Glomerular visceral epithelial cell (primary cell): ENCODE data around the gene SNAI1.
"Not testable (repeated sequence)": the region's sequence is repeated elsewhere in the genome, so short reads cannot be mapped to it uniquely, and the experiment has no call there.

Experiments used
- DNase-seq: peaks from one replicate; pipeline ENCODE4 v3.0.0-alpha.2; 2016; ENCODE audit errors: extremely low spot score

SNAI1 gene

GRCh38 chr20:49982346-49983122 is at the start of gene SNAI1:
Gene SNAI1 (plus strand): TSS chr20:49982980. CDS start chr20:49983060, 80 bp downstream.
- DNase-seq = peak; percentile 93

DNA sequence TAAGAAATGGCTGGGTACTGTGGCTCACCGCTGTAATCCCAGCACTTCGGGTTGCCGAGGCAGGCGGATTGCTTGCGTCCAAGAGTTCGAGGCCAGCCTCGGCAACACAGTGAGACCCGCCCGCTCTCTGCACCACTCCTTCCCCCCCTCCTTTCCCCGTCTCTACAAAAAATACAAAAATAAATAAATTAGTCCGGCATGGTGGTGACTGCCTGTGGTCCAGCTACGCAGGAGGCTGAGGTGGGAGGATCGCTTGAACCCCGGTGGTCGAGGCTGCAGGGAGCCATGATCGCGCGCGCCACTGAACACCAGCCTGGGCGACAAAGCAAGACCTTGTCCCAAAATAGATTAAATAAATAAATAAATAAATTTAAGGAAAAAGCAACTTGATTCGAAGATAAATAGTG is 47.0 kb upstream of the SNAI1 start:
- no peak for DNase-seq

DNA sequence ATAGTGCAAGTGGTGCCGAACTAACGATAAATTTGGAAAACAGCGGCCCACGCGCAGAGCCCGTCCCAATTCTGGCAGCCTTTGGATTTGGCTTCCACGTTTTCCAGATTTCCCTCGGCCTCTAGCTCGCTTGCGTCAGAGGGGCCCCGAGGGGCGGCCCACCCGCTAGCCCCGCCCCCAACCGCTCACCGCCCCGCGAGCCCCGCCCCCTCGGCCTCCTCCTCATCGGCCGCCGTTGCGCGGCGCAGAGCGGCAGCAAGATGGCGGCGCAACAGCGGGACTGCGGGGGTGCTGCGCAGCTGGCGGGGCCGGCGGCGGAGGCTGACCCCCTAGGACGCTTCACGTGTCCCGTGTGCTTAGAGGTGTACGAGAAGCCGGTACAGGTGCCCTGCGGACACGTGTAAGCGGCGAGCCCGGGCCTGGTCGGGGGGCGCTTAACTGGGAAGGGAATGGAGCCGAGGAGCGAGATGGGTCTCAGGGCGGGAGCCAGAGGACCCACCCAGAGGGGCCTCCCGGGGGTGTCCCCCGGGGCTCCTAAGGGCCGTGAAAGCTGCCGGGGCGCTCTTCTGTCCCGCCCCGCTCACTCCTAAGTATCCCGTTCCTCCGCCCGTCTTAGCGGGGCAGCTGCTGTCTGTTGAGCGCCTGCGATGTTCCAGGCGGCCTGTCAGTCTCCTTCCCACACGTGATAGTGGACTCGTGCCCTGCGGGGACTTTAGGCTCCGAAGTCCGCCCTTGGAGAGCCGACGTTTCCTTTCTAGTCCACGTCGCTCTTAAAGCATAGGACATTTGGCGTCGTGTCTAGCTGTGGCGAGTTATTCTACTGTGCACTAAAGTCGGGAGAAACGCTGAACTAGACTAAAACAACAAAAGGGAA is 46.4 kb upstream of the SNAI1 start, which contains the start of gene RNF114:
Gene RNF114, plus strand, starts transcription at position 245 of the 874 bp plus-strand sequence. Its CDS starts 16 bp downstream, at position 261.
- peak; percentile 94 for DNase-seq

- DNase-seq = no peak
Measured at GRCh38 chr20:49937027-49937929, 45.5 kb upstream of the SNAI1 start.

- DNase-seq = no peak
Measured at GRCh38 chr20:49938173-49939163, 44.3 kb upstream of the SNAI1 start.

DNA sequence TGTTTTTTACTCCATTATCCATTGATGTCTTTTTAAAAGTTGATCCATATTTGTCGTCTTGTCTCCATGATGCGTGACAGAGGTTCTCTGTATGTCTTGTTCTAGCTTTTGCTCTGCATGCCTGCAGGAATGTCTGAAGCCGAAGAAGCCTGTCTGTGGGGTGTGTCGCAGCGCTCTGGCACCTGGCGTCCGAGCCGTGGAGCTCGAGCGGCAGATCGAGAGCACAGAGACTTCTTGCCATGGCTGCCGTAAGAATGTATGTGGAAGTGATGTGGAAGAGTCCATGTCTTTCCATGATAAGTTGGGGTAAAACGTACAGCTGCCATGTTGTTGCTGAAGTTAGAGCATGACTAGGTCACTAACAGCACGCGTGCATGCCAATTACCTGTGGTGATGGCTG is 41.3 kb upstream of the SNAI1 start:
- DNase-seq = no peak

GRCh38 chr20:49942303-49942702 is 40.5 kb upstream of the SNAI1 start:
- no peak for DNase-seq

GRCh38 chr20:49942942-49943341 is 39.8 kb upstream of the SNAI1 start:
- no peak for DNase-seq

GRCh38 chr20:49945306-49945700 is 37.5 kb upstream of the SNAI1 start:
- DNase-seq = no peak

DNA sequence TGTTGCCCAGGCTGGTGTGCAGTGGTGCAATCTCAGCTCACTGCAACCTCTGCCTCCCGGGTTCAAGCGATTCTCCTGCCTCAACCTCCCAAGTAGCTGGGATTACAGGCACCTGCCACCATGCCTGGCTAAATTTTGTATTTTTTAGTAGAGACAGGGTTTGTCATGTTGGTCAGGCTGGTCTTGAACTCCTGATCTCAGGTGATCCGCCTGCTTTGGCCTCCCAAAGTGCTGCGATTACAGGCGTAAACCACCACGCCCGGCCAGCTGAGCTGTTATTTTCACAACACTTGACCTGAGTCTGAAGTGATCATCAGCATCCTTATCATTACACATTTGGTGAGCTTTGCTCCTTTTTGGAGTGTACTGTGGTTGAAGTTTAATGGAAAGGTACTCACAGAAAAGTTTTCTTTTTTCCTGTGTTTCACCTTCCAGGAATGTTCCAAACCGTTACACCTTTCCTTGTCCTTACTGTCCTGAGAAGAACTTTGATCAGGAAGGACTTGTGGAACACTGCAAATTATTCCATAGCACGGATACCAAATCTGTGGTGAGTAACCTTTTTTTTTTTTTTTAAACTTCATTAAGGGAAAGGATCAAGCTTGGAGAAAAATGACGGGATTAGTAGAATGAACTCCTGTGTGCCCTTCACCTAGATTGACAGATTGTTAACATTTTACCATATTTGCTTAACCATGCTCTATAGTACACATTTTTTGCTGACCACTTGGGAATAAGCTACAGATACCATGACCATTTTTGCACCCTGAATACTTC is 36.9 kb upstream of the SNAI1 start:
- DNase-seq = no peak

GRCh38 chr20:49948178-49948577 is 34.6 kb upstream of the SNAI1 start:
- DNase-seq = no peak

GRCh38 chr20:49948809-49949507 is 33.8 kb upstream of the SNAI1 start:
- peak; percentile 84 for DNase-seq

- DNase-seq = peak; percentile 31
Measured at GRCh38 chr20:49951151-49951550, 31.6 kb upstream of the SNAI1 start.

DNA sequence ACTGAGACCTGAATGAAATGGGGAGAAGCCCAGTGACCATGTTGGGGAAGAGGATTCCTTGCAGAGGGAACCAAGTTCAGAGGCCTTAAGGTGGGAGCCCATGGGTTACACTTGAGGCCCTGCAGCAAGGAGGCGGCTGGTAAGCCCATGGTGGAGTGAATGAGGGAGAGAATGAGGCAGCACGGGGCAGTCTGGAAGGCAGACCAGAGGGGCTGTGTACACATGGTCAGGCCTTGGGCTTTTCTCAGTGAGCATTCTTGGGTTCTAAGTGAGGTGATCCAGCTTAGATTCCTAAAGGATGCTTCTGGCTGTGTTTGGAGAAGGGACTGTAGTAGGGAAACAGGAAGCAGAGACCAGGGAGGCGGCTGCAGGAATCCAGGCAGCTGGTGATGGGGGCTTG is 27.6 kb upstream of the SNAI1 start:
- no peak for DNase-seq

GRCh38 chr20:49955830-49956396 is 26.9 kb upstream of the SNAI1 start:
- DNase-seq = not testable (repeated sequence)

DNA sequence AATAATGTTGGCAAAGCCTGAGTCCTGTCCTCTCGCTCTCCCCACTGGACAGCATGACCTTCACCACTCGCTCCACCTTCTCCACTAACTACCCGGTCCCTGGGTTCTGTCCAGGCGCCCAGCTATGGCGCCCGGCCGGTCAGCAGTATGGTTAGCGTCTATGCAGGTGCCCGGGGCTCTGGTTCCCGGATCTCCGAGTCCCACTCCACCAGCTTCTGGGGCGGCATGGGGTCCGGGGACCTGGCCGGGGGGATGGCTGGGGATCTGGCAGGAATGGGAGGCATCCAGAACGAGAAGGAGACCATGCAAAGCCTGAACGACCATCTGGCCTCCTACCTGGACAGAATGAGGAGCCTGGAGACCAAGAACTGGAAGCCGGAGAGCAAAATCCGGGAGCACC is 26.1 kb upstream of the SNAI1 start:
- DNase-seq = no peak

DNA sequence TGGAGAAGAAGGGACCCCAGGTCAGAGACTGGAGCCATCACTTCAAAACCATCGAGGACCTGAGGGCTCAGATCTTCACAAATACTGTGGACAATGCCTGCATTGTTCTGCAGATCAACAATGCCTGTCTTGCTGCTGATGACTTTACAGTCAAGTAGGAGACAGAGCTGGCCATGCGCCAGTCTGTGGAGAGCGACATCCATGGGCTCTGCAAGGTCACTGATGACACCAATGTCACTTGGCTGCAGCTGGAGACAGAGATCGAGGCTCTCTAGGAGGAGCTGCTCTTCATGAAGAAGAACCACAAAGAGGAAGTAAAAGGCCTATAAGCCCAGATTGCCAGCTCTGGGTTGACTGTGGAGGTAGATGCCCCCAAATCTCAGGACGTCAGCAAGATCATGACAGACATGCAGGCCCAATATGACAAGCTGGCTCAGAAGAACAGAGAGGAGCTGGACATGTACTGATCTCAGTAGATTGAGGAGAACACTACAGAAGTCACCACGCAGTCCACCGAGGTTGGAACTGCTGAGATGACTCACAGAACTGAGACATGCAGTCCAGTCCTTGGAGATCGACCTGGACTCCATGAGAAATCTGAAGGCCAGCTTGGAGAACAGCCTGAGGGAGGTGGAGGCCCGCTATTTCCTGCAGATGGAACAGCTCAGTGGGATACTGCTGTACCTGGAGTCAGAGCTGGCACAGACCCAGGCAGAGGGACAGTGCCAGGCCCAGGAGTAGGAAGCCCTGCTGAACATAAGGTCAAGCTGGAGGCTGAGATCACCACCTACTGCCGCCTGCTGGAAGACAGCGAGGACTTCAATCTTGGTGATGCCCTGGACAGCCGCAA is 25.5 kb upstream of the SNAI1 start:
- DNase-seq = not testable (repeated sequence)

DNA sequence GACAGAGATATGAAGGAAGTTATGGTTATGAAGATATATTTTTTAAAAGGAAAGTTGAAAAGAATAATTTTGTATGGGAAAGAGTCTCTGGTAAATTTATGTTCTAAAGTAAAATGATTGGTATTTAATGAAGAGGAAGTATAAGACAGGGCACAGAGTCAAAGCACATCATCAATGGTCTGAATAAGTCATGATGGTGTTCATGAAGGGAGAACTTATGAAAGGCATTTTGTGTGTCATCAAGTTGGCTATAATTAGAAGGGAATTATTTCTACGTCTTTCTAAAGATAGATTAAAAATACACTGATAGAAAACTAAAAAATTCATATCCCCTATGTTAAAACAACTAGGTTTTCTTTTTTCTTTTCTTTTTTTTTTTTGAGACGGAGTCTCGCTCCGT is 21.4 kb upstream of the SNAI1 start:
- DNase-seq = no peak
